Activated CD4-positive, CD25-positive, alpha-beta regulatory T cell treated with anti-CD3 and anti-CD28 coated beads, Interleukin-2, amount 50 U/mL, for 16 hours (primary cell): ENCODE results near the gene FBXL16.
"Not testable (repeated sequence)": the region's sequence is repeated elsewhere in the genome, so short reads cannot be mapped to it uniquely, and the experiment has no call there.

Experiments
- DNase-seq: peaks from one replicate; pipeline ENCODE4 v3.0.0-alpha.2; 2020; ENCODE audit warnings: low read depth, low spot score

The FBXL16 gene

GRCh38 chr16:692356-693108 lies 13.1 kb downstream of the FBXL16 start:
- no peak for DNase-seq

DNA sequence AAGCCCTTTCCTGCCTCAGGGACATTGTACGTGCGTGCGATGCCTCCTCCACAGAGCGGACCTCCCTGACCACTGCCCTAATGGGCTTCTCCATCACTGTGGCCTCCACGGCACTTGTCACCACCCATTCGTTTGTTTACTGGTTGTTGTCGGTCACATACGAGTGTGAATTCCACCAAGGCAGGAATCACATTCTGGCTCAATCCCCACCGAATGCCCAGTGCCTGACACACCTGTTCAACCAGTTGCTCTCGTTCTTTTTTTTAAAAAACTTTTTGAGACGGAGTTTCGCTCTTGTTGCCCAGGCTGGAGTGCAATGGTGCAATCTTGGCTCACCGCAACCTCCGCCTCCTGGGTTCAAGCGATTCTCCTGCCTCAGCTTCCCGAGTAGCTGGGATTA lies 14.4 kb downstream of the FBXL16 start:
- DNase-seq = not testable (repeated sequence)

GRCh38 chr16:689175-689897 lies 16.3 kb downstream of the FBXL16 start:
- no peak for DNase-seq

DNA sequence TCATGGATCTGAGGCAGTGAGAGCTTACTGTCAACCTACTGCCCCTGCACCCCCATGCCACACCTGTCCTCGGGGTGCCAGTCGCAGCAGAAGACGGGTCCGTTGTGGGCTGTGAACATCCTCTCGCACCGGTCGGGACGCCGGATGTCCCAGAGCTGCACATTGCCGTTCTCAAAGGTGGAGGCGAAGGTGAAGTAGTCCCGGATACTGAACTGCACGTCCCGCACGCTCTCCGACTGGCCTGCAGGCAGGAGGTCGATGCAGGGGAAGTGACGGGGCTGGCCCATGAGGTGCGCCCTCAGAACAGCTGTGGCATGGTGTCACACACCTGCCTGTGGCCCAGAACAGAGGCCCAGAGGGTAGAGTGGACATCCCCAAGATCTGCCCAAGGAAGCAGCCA lies 18.1 kb downstream of the FBXL16 start:
- no peak for DNase-seq

DNA sequence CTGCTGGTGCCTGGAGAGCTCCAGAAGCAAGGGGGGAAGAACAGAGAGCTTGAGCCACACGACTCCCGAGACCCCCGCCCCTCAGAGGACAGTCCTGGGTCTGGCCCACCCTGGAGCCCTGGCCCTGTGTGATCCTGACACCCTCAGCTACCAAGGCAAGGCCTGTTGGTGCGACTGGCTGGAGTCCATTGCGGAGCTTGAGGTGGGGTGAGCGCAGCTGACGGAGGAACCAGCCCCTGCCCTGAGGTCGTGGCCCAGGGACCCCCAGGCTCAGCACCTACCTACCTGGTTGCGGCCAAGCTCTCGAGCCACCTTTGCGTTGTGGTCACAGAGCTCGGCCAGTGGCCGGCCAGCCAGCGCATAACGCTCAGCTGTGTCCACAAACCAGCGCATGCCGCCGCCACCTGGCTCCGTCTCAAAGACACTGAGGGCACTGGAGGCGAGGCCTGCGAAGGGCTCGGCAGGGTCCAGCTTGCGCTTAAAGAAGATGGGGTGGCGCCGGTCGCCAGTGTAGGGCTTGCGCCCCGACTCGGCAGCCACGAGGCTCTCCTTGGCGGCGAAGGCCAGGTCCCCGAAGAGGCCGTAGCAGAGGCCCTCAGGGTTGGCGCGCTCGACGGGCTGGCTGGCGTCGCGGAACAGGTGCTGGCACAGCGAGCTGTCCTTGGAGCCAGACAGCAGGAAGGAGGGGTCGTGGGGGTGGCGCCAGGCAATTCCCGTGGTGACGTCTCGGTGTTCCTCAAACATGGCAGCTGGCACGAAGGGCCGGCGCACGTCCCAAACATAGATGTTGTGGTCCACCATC lies 18.9 kb downstream of the FBXL16 start:
- DNase-seq = no peak

- DNase-seq = no peak
Observed at GRCh38 chr16:685967-686366, 19.6 kb downstream of the FBXL16 start.

DNA sequence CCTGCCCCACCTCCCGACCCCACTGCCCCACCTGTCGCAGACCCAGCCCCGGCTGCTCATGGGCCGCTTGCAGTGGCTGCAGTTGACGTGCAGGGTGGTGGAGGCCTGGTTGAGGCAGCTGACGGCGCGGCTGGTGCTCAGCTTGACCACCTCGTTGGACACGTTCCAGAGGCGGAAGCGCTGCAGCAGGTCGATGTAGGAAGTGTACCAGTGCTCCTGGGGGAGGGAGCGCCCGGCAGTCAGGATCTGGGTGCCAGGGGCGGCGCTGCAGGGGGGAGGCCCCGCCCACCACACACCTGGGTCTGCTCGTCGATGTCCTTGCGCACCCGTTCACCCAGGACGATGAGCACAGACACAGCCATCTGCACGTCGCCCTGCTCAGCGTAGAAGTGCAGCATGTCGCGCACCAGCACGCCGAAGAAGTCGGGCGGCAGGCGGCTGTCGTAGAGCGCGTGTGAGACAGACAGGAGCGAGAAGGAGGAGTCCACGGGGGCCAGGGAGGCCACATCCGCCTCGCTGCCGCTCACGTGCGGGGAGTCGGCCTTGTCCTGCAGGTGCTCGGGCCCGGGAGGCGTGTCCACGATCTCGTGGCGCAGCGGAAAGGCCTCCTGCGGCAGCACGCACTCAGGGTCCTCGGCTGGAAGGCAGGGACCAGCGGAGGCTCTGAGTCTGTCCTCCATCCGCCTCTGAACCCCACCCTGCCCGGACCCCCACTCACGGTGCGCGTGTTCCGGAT lies 20.5 kb downstream of the FBXL16 start:
- no peak for DNase-seq

- DNase-seq = peak; percentile 93
Observed at GRCh38 chr16:684071-684794, 21.4 kb downstream of the FBXL16 start, which contains the start of gene JMJD8. TSS of gene JMJD8 (minus strand) at chr16:684334. CDS start at chr16:684319, 15 bp downstream.

- DNase-seq = no peak
Observed at GRCh38 chr16:683396-684070, 22.1 kb downstream of the FBXL16 start.

DNA sequence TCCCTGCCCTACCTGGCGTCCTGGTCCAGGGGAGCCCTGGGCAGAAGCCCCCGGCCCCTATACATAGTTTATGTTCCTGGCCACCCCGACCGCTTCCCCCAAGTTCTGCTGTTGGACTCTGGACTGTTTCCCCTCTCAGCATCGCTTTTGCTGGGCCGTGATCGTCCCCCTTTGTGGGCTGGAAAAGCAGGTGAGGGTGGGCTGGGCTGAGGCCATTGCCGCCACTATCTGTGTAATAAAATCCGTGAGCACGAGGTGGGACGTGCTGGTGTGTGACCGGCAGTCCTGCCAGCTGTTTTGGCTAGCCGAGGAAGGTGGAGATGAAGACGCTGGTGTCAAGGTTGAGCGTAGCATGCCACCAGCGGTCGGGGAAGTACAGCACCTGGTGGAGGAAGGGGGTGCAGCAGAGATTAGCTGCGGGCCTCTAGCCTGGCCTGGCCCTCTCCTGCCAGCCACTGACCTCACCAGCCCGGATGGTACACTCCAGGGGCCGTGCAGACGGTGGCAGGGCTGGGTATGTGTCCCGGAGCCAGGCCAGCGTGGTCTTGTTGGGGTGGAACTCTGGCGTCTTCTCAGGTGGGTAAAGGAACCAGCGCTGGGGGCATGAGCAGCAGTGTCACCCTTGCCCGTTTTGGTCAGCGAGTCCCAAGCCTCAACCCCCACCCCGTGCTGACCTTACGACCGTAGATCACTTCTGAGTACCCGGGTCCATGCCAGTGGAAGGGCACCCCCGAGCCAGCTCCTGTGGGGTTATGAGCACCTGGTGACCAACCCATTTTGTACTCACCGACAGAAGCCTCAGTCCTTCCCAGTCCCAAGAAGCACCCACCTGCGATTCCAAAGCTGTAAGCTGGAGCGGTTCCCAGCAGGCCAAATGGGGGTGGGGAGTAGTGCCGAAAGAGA lies 22.9 kb downstream of the FBXL16 start:
- no peak for DNase-seq

DNA sequence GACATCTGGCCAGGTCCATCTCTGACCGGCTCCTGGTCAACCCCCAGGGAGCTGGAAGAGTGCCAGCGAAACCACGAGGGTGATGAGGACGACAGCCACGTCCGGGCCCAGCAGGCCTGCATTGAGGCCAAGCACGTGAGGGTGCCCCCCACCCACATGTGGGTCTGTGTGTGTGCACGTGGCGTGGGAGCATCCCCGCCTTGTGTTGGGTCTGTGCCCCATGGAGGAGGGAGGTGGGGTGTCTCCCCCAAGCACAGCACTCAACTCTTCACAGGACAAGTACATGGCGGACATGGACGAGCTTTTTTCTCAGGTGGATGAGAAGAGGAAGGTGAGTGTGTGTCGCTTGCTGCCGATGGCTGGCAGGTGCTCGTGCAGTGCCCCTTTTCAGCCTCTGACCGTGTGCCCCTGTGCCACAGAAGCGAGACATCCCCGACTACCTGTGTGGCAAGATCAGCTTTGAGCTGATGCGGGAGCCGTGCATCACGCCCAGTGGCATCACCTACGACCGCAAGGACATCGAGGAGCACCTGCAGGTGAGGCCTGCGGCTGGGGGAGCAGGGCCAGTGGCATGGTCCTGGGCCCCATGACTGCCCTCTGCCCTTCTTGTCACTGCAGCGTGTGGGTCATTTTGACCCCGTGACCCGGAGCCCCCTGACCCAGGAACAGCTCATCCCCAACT lies 23.7 kb downstream of the FBXL16 start:
- DNase-seq = no peak

DNA sequence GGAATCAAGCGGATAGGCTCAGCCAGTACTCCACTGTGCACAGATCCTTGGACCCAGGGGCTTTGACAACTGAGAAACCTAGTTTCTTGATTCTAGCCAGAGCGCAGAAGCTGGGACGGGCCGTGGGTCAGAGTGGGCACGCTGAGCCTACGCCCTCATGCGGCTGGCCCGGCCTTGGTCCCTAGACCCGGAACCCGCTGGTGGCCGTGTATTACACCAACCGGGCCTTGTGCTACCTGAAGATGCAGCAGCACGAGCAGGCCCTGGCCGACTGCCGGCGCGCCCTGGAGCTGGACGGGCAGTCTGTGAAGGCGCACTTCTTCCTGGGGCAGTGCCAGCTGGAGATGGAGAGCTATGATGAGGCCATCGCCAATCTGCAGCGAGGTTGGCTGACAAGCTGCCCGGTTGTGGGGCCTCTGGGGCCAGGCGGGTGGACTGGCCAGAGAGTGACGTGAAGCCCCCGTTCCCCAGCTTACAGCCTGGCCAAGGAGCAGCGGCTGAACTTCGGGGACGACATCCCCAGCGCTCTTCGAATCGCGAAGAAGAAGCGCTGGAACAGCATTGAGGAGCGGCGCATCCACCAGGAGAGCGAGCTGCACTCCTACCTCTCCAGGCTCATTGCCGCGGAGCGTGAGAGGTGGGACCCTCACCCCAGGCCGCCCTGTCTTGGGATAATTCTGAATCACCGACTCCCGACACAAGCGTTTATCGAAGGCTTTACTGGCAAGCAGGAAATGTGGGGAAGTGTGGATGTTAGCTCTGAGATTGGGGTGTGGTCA lies 24.4 kb downstream of the FBXL16 start:
- no peak for DNase-seq

GRCh38 chr16:680625-680945 lies 25.0 kb downstream of the FBXL16 start:
- DNase-seq = no peak

GRCh38 chr16:679814-680624 lies 25.6 kb downstream of the FBXL16 start, which contains the start of gene STUB1:
TSS of gene STUB1 (plus strand) at chr16:680410. CDS start at chr16:680526, 116 bp downstream.
- peak; percentile 71 for DNase-seq

DNA sequence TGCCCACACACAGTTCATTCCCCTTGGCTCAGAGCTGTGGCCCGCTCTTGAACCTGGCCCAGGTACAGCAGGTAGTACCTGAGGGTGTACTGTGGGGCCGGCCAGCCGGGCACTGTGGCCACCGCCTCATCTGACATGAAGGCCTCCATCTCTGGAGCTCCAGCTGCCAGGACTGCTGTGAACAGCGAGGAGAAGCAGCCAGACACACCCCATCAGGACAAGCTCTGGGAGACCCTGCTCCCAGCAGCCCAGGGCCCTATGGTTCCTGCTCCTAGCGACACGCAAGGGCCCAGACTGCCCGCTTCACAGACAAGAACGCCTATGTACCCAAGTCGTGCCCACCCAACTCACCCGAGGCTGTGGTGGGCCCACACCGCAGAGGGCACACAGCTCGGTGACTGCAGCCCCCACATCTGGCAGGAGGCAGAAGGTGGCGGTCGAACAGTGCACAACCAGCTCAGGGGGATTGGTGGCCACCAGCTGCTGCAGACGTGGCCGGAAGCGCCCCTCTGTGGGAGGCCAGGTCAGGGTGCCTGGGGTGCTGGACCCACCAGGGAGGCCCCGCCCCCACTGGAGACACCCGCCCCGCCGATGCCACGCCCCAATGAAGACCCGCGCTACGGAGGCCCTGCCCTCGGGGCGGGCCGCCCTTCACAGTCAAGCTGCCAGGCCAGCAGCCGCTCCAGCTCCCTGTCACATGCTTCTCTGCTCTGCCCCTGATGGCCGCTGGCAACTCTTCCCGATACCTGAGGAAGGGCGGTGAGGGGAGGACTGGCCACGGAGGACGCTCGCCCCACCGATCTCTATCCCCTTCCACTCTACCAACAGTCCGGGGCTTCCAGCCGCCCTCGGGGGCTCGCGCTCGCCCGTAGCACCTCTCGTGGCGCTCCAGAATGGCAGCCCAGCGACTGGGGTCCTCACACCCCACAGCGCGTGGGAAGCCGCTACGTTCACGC lies 26.5 kb downstream of the FBXL16 start:
- DNase-seq = no peak
